HUDEP-2 (cell line): ENCODE data around the gene LRRC56.
A peak's percentile ranks its signal among the peaks of the same experiment; 100 is the strongest.

Experiments
- DNase-seq, 76 experiments: peaks; one replicate each; lab custom pipeline; 2025; ENCODE audit not compliant: unreplicated experiment in 76 of 76; lab: John Stamatoyannopoulos, UW

Gene LRRC56

DNA sequence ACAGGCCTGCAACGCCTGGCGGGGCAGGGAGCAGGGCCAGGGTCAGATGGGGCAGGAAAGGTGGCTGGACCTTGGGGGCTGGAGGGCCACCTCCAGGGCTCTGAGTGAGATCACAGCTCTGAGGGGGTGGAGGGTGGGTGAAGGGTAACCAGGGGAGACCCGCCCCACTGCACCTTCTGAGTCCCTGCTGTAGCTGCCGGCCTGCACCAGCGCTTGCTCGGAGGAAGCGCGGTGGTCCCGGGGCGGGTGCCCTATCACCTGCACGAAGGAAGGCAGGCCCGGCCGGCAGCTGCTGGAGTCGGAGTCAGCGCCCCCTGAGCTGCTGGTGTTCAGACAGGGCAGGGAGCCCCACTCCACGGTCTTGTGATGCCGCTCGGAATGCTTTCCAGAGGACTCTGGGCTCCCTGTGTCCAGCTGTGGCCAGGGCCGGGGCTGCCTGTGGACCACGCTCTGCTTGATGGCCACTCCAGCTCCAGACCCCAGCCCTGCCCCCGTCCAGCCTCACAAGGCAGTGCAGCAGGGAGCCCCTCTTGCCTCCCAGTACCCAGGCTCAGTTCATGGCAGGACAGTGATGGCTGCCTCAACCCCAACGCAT is 19.4 kb downstream of the LRRC56 start:
- no peak for DNase-seq

DNA sequence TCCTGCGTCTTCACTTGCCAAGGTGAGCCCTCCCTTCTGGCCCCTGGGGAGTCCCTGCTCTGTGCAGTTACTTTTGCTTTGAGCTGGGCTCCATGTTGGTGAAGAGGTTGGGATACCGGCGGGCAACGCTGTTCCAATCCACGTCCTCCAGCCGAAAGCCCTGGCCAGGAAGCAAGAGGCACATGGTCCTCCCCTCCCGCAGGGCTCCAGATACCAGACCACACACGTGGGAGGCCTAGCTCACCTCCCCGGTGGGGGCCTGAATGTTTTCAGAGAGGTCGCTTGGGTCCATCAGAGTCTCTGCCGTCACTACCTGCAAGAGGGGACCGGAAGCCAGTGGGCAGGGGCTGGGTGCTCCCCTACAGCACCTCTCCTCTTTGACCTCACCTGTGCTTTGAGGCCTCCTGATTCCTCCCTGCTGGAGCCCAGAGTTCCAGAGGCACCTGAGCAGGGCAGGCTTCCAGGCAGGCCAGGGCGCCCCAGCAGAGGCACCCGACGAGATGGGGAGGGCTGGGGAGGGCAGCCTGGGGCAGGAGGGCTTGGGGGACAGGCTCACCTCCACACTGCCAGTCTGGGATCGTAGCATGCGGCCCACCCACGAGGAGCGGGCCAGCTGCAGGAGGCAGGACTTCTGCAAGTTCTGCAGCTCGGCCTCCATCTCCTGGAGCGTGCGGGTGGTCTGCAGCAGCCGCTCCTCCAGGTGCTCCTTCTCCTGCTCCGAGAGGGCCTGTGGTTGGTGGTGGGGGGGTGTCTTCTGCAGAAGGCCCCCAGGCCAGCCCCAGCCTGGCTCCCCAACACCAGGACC is 20.2 kb downstream of the LRRC56 start:
- DNase-seq: no peak

DNA sequence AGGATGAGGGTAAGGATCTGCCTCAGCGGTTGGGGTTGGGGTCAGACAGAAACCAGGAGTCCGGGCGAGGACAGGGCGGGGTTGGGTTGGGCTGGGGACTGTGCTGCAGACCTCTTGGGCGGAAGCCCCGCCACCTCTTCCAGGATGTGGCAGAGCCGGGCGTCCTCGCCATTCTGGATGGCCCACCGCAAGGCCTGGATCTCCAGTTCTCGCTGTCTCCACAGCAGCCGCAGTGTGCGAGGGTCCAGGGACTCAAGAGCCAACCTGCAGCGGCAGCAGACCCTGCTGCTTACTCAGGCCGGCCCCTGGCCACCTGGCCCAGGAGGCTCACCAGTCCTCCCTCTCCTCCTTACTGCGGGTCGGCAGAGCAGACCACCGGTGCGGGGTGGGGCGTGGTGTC is 21.2 kb downstream of the LRRC56 start:
- DNase-seq: no peak

DNA sequence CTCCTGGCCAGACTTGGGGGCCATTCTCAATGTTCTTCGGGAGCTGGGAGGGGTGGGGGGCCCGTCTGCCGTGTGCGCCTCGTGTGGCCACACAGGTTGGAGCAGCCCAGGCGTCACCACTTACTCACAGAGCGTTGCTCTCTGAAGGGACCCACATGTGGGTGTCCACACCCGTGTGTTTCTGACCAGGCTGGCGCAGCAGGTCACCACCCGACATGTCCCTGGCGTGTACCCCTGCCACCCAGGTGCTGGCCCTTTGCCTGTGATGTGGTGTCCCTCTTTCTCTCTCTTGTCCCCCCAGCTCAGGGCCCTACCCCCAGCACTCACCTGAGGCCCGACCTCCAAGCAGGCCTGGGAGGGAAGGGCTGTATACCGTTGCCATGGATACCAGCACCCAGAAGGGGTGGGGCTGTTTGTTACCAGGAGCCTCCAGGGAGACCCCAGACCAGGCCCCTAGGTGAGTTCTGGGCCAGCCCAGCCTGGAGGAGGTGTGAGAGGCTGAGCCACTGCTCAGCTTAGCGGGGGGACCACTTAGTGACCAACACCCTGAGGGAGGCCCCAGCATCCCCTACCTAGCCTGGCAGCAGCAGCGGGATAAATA is 21.8 kb downstream of the LRRC56 start:
- no peak for DNase-seq

DNA sequence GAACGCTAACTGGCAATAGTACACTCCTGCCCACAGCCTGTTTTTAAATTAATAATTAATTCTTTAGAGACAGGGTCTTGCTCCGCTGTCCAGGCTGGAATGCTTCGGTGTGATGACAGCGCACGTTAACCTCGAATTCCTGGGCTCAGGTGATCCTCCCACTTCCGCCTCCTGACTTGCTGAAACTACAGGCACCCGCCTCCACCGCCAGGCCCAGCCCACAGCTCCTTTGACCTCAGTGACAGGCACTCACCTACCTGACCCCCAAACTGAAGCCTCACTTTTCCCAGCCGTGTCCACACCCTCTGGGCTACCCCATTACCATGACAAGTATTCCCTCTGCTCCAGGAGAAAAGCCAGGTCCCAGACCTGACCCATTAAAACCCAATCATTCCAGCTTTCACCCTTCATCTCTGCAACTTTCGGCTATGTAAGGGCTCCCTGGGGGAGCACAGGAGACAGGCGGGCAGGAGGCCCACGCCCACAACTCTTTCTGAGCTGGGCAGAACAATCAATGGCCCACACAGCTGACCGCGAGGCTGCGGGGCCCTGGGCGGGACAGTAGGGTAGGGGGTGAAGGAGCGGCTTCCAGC is 22.5 kb downstream of the LRRC56 start:
- no peak for DNase-seq

DNA sequence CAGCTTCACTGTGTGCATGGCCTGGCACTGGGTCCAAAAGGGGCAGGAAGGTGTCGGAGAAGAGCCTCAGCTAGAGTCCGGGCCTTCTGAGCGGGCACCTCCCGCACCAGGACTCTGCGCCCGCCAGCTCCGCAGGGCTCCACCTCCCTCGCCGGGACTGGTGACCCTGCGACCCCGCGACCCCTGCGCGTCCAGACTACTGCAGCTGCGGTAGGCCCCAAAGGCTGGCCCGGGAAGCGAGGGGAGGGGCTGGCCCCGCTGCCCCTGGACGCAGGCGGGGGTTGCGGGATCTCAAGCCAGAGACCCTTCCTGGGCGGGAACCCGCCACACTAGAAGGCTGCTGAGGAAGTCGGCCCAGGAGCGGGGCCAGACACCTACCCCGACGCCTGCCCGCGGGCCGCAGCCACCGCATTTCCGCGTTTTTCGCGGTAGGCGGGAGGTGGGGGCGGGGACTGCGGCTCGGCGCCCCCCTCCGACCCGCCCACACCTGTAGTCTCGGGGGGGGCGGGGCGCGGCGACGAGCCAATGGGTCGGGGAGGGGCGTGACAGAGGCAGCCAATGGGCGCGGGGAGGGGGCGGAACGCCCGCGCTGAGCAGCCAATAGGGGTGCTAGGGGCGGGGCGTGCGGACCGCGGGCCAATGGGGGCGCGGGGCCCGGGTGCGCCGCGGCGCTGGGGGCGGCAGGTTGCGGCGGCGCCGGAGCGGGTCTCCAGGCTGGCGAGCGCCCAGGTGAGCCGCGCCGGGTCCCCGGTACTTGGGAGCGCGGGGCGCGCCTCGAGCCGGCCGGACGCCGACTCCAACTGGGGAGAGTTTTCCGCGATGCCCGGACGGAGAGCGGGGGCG is 23.2 kb downstream of the LRRC56 start, which contains the start of the genes LMNTD2 and RASSF7:
Gene LMNTD2 (minus strand): TSS at position 434 of the 843 bp plus-strand sequence. CDS start 22 bp downstream, at position 412.
Gene RASSF7 (plus strand): TSS at position 666 of the 843 bp plus-strand sequence. CDS start 799 bp downstream, outside the sequence.
- DNase-seq: peak in 74 of 76 experiments; percentile 19 to 94 (median 84)

DNA sequence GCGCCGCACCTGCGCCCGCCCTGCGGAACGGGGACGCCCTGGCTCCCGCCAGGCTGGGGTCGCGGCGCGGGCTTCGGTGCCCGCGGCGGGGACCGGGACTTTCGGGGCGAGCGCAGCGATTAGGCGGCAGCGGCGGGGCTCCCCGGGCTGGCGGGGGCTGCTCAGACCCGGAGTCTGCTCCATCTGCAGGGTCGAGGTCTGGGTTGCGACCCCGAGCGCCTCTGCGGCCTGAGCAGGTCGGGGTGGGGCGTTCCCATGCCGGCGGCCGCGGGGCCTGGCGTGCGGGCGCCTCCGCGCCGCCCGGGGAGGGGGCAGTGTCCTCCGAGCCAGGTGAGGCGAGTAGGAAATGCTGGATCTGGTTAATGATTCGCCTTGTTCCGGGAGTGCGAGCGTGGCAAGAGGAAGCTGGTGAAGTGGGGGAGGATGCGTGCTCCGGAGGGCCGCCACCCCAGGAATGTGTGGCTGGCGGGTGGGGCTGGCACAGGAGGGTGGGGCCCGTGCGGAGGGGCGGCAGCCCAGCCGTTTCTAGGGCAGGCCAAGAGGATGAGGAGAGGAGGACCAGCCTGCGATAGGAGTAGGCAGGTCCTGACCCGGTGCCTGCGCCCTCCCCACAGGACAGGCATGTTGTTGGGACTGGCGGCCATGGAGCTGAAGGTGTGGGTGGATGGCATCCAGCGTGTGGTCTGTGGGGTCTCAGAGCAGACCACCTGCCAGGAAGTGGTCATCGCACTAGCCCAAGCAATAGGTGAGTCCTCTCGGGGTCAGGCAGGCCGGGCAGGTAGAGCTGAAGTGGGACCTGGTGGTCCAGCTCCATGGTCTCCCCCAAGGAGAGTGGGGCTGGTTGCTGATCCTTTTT is 24.0 kb downstream of the LRRC56 start:
- DNase-seq: peak in 61 of 76 experiments; percentile 12 to 80 (median 55)

DNA sequence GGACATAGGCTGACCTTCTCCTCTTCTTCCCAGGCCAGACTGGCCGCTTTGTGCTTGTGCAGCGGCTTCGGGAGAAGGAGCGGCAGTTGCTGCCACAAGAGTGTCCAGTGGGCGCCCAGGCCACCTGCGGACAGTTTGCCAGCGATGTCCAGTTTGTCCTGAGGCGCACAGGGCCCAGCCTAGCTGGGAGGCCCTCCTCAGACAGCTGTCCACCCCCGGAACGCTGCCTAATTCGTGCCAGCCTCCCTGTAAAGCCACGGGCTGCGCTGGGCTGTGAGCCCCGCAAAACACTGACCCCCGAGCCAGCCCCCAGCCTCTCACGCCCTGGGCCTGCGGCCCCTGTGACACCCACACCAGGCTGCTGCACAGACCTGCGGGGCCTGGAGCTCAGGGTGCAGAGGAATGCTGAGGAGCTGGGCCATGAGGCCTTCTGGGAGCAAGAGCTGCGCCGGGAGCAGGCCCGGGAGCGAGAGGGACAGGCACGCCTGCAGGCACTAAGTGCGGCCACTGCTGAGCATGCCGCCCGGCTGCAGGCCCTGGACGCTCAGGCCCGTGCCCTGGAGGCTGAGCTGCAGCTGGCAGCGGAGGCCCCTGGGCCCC is 24.8 kb downstream of the LRRC56 start:
- DNase-seq: no peak

DNA sequence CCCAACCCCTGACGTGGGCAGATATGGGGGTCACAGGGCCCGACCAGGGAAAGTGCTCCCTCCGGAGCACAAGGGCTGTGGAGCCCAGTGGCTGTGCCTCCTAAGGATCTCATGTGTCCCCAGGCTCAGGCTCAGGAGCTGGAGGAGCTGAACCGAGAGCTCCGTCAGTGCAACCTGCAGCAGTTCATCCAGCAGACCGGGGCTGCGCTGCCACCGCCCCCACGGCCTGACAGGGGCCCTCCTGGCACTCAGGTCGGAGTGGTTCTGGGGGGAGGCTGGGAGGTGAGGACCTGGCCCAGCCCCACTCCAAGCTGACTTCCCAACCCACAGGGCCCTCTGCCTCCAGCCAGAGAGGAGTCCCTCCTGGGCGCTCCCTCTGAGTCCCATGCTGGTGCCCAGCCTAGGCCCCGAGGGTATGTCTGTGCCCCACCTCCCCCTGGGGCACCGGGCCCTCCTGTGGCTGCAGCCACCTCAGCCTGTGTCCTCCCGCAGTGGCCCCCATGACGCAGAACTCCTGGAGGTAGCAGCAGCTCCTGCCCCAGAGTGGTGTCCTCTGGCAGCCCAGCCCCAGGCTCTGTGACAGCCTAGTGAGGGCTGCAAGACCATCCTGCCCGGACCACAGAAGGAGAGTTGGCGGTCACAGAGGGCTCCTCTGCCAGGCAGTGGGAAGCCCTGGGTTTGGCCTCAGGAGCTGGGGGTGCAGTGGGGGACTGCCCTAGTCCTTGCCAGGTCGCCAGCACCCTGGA is 25.9 kb downstream of the LRRC56 start:
- no peak for DNase-seq

DNA sequence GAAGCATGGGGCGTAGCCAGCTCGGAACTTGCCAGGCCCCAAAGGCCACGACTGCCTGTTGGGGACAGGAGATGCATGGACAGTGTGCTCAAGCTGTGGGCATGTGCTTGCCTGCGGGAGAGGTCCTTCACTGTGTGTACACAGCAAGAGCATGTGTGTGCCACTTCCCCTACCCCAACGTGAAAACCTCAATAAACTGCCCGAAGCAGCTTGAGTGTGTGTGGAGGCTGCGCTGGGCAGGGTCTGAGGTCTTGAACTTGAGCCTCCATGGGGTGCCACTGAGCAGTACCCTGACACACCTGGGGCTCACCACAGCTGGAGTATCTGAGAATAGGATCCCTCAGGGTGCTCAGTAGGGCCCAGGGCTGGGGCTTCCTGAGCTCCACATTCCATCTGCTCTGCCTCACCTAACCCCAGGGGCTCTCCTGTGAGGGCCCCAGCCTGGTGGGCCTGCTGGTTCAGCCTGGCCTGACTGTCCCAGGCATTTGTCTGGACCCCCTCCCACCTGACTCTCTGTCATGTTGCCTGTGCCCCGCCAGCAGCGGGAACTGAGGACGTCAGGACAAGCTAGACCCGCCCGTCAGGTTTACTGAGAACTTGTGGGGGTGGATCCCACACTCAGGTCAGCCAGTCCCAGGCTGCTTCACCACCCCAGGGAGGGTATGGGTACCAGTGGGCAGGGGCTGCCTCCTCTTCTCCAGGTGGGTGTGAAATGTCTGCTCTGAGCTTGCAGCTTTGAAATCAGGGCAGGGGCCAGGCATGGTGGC is 26.7 kb downstream of the LRRC56 start:
- no peak for DNase-seq

DNA sequence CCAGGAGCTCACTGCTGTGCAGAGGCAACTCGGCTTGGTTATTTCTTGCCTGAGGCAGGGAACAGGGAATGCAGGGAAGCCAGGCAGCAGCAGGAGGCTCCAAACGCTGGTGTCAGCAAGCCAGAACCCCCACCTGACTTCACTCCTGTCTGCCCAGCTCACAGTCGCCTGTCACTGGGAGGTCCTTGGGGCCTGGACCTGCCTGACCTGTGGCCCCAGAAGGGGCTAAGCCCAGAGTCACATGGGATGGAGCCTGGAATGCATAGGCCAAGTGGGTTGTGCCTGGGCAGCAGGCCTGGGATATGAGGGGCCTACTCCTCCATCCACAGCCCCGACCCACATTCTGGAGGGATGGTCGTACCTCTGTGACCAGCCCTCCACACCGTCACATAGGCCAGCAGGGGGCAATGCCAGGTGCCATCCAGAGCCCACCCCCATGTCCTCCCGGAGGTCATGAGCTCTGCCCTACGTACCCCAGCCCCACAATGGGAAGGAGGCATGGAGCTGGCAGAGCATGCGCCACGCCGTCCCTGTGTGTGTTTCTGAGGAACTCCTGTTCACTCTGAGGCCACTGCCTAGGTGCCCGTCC is 28.7 kb downstream of the LRRC56 start:
- no peak for DNase-seq

DNA sequence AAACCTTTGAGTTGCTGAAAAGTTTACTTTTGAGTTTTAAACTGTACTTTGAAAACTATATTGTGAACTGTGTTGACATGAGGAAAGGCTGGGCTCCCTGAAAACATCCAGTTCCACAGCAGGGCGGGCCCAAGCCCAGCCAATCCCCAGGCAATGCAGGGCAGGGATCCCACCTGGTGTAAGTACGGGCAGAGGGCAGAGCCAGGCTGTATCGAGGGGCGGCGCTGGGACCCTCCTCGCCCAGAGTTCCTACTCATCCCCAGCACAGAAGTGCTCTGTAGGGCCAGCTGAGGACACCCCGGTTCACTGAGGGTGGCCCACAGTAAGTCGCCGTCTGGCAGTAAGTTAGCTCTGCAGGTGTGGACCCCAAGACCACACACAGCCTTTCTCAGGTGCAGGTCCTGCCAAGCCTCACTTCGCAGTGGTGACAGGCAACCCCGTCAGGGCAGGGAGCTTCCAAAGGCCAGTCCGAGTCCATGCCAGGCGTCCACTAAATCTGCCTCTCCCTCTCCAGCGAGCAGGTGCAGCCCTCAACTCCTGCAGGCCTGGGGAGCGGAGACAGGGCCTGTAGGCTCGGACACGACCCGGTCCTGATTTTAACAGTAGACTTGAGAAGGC is 29.8 kb downstream of the LRRC56 start:
- no peak for DNase-seq

DNA sequence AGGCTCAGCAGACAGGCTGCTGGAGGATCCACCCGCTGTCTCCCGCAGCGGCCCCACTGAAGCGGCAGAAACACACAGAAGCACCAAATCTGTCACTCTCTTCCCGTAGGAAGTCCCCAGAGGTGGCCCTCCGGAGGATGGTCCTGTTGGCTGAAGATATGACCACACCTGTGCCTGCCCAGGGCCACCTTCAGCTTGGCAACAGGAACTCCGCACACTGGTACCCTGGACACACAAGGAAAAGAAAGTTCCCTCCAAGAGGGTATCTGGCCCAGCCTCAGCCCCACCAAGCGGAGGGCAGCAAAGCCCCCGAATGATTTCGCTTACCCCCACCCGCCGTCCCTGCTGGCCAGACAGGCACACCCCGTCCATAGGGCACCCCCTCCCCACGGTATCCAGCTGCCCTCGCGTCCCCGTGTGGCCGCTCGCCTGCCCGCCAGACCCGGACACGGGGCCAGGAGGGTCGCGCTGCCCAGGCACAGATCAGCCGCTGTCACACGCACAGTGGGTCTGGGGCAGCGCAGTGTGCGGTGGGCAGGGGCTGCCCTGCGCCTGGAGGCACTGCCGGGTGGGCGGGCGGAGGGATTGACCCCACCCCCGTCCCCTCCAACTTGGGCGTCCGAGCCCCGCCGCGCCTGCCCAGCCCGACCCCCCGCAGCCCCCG is 30.4 kb downstream of the LRRC56 start:
- no peak for DNase-seq

DNA sequence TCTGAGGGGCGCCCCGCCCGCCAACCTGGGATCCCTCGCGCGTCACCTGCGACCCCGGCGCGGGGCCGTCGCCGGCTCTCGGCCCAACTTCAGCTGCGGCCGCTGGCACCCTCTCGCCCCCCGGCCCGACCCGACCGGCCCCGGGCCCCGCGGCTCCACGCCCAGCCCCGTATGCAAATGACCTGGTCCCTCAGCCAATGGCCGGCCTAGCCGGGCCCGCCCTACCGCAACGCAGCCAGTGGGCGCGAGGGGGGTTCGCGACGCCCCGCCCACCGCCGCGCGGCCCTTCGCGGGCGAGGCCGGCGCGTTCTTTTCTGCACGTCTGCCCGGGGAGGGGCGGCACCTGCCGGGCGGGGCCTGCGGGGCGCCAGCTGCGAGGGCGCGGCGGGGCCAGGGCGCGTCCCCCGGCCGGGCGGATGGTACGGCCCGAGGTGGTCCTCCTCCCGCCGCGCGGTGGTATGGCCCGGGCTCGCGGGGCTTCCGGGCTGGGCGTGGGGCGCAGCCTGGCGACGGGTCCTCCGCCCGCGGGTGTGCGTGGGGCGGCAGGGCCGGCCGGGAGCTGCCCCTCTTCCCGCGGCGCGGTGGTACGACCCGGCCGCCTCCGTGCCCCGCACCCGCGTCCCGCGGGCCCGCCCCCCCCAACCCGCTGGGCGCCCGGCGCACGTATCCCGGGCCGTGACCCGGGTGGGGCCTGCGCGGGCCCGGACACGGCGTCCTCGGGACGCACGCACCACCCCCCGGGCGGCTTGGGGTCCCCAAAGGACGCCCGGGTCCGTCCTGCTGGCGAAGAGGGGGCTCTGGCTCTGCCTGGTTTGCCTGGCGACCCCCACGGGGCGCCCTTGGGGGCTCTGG is 31.2 kb downstream of the LRRC56 start:
- DNase-seq: peak in 73 of 76 experiments; percentile 50 to 96 (median 90)

DNA sequence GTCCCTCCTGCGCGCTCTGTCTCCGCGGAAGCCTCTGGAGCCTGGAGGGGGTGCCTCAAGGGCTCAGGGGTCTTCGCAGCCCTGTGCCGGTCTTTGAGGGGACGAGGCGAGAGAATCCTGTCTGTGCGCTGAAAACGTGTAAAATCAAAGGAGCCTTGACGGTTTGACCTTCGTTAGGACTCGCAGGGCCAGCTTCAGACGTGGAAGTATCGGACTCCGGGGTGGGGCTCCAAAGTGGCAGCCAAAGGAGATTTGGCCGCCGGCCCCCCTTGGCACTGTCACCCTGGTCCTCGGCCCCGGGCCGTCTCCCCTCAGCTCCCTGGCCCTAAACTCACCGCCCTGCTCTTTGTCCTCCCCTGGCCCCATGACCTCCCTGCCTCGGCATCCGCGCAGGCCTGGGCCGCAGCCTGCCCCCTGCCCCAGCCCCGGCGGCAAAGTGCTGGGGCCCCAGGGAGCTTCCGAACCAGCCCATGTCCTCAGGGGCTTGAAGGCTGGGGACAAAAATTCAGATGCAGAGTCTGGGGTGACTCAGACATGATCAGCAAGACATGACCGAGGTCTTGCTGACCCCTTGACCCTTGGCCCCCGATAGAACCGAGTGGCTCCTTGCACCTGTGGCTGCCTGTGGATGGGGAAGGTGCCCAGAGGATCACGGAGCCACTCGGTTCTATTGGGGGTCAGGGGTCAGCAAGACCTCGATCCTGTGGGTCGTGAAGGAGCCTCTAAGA is 32.0 kb downstream of the LRRC56 start:
- DNase-seq: no peak
